T47D (cell line): ENCODE data around the gene SLK.

ENCODE experiments used
- DNase-seq, 2 experiments: peaks; one replicate each; pipeline versions ENCODE4 v3.0.0 to v3.0.0-alpha.2; 2011 to 2012; ENCODE audit warnings: low read depth in 1 of 2, low spot score in 1 of 2
- JUND ChIP-seq: IDR thresholded peaks from 2 replicates; pipeline ENCODE4 v1.6.1; 2012; ENCODE audit warnings: low read depth
- in situ Hi-C: cut with HindIII; loops from 2 replicates; pipeline ENCODE4 v1.10.0; 2016; ENCODE audit warnings: low sequenced_read_pairs, low pct_unique_long_range_greater_than_20kb

SLK gene

GRCh38 chr10:103930449-103930848 is 36.5 kb upstream of the SLK start:
- in situ Hi-C loops, result no loop called here
- no peak for DNase-seq
- no peak for TF ChIP-seq JUND

GRCh38 chr10:103930881-103931280 is 36.1 kb upstream of the SLK start:
- in situ Hi-C loops, result no loop called here
- no peak for TF ChIP-seq JUND
- DNase-seq, result no peak

- TF ChIP-seq JUND, result no peak
- peak in 1 of 2 experiments; percentile 42 for DNase-seq
- in situ Hi-C loops, result no loop called here
Measured at GRCh38 chr10:103931603-103932002, 35.3 kb upstream of the SLK start.

- in situ Hi-C loops, result no loop called here
Measured at GRCh38 chr10:103932271-103932670, 34.7 kb upstream of the SLK start.

GRCh38 chr10:103932971-103933370 is 34.0 kb upstream of the SLK start:
- in situ Hi-C loops, result no loop called here
- DNase-seq, result no peak
- no peak for TF ChIP-seq JUND

More at GRCh38 chr10:103932271-103932670, 34.7 kb upstream of the SLK start:
- no peak for TF ChIP-seq JUND
- DNase-seq, result no peak

DNA sequence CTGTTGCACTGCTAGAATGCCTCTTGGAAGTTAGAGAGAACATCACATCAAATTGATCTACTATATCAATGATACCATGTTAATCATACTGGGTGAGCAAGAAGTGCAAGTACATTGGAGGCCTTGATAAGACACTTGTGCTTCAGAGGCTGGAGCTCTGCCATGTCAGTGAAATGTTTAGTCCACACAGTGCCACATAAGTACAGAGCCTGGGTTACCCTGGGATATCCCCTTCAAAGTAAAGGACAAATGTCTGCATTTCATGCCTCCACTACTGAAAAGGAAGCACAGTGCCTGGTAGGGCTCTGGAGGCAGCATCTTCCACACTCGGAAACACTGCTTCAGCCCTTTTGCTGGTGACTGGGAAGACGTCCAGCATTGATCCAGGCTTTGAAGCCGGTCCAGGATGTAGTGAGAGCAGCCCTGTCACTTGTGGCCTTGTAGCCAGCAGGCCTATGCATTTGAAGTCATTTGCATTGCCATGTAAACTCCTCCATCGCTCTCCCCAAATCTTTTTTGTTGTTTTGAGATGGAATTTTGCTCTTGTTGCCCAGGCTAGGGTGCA is 33.3 kb upstream of the SLK start:
- TF ChIP-seq JUND, result no peak
- in situ Hi-C loops, result no loop called here
- no peak for DNase-seq

- in situ Hi-C loops, result no loop called here
- no peak for TF ChIP-seq JUND
Measured at GRCh38 chr10:103934308-103934707, 32.6 kb upstream of the SLK start.

GRCh38 chr10:103936022-103936421 is 30.9 kb upstream of the SLK start:
- in situ Hi-C loops, result no loop called here
- DNase-seq, result no peak
- no peak for TF ChIP-seq JUND

More at GRCh38 chr10:103934308-103934707, 32.6 kb upstream of the SLK start:
- no peak for DNase-seq

DNA sequence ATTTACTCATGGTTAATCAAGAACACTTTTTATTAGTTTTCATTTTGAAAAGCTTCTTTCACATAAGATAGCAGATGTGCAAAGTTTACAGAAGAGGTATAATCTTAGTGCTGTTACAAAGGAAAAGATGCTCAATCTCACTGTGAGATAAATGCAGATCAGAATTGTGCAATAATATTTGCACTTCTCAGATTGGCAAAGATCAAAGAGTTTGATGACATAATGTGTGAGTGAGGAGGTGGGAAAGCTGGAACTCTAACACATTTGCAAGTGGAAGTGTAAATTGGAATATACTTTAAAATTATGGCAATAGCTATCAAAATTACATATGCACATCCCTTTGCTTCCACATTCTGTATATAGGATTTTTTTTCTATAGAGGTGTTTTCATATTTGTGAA is 27.4 kb upstream of the SLK start:
- DNase-seq, result no peak
- in situ Hi-C loops, result no loop called here
- no peak for TF ChIP-seq JUND

DNA sequence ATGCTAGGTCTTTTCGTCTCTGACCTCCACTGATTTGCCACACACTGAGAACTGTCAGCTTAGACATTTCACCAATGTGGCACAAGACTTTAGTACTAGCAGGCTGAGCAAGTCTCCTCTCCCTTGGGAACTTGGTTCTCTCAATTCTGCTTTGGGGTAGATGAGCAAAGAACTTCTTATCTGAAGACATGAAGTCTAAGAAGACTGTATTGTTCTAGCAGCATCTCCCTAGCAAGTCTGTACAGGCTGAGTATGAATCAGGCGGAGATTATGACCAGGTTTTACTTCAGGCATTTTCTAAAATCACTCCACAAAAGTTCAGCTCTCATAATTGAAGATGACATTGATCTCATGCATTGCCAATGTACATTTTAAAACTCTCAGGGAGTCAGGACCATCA is 25.1 kb upstream of the SLK start:
- DNase-seq, result no peak
- no peak for TF ChIP-seq JUND
- in situ Hi-C loops, result no loop called here

GRCh38 chr10:103942866-103943265 is 24.1 kb upstream of the SLK start:
- no peak for TF ChIP-seq JUND
- in situ Hi-C loops, result no loop called here
- DNase-seq, result no peak

DNA sequence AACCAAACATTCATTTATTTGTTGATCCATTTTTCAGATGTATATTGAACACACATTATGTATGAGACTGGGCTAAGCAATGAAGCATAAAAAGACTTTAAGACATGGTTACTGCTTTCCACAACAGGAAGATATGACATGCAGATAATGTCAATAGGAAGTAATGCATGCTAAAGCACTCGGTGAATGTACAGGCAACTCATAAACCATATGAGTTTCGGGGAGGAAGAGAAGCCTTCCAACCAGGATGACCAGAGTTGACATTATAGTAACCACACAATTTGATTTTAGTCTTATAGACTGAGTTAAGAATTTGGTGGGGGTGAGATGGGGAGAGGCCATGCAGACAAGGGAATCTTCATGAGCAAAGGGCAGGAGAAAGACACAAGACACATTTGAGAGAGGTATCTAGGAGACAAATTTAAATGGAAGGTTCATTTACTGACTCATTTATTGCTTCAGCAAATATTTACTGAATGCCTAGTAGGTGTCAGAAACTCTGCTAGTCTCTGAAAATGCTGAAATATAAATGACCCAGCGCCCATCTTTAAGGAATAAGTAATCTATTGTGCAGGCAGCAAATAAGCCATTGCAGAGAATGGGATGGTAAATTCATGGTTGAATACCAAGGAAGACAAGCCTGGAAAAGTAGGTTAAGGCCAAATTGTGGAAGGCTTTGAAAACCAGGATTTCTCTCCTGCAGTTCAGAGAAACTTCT is 19.0 kb upstream of the SLK start:
- TF ChIP-seq JUND, result no peak
- no peak for DNase-seq
- in situ Hi-C loops, result no loop called here

GRCh38 chr10:103949728-103950127 is 17.2 kb upstream of the SLK start:
- in situ Hi-C loops, result no loop called here
- DNase-seq, result no peak
- no peak for TF ChIP-seq JUND

GRCh38 chr10:103951183-103951582 is 15.8 kb upstream of the SLK start:
- no peak for TF ChIP-seq JUND
- in situ Hi-C loops, result no loop called here
- DNase-seq, result no peak
